Activated CD4-positive, alpha-beta T cell treated with anti-CD3 and anti-CD28 coated beads for 48 hours (primary cell): ENCODE results near the gene GABBR2.

Source experiments
- DNase-seq: peaks from one replicate; pipeline ENCODE4 v3.0.0-alpha.2; 2020

Gene GABBR2

DNA sequence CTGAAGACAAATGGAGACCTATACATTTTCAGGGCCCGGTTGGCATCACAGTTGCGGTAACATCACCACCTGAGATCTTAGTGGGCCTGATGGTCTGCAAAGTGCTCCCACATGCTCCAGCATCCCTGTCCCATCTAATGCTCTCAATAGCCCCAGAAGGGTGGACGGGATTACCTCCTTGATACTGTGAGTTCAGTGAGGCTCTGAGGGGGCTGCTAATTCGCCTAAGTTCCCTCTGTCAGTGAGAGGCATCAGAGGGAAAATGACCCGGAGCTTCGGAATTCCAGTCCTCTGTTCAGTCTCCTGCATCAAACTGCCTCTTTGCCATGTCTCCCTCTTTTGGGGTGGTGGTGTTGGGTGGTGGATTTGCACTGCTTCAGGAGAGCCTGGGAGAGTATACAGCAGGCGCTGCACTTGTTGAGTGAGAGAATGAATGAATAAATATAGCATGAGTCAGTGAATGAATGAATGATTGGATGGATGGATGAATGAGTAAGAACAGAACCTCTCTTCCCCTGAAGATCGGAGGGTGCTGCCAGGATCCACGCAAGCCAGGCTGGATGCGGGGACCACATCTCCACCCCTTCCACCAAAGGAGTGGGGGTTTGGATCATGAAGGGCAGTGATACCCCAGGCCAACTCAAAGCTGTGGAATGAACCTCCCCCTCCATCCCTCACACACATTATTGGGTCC, 141.0 kb downstream of the GABBR2 start:
- no peak for DNase-seq

DNA sequence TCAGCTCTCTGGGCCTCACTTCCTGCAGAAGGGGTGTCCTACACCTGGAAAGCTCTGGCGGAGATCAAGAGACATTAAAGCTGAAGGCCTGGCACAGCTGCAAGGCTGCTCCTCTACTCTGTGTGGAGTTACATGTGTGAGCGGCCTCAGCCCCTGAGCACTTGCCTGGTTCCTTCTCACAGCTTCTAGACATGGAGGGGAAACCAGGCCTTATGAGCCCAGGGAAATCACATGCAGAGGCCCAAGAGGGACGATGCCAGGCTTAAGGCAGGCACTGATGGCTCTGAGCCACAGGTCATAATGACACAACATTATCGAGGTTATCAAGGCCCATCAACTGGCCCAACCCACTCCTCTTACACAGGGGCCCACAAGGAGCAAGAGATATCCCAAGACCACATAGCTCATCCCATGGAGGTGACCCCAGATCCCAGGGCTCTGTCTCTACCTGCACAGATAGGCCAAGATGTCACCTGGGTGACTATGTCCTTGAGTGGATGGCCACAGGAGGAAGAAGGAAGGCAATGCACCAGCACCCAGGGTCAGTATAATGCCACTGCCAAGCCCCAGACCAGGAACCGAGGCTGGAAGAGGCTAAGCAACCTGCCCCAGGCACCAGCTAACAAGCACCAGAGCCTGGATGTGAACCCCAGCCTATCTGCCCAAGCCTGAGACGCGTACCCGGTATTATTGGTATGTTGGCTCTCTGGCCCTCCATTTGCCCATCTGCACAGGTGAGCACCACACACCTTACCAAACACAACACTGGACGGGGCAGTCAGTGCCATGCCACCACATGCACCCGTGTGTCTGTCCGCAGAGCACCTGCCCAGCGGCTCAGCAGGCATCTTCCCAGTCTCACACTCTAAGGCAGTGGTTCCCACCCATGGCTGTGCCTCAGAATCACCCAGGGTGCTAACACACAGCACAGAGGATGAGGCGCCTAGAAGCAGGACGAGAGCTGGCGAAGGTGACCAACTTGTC, 143.3 kb downstream of the GABBR2 start:
- no peak for DNase-seq

DNA sequence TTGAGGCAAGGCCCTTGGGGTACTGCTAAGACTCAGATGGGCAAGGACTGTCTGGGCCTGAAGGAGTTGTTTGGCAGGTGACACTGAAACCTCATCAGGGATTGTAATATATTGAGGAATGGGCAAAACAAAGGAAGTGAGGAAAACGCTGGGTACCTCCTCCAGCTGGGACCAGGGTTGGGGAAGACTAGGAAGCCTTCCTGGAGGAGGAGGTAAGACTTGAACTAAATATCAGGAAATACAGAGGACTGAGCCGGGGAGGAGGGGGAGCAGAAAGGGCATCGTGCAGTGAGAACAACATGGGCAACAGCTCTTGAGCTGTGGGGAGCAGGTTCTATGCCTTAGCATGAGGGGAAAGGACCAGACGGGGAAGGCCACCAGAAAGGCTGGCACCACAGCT, 144.0 kb downstream of the GABBR2 start:
- DNase-seq: no peak

DNA sequence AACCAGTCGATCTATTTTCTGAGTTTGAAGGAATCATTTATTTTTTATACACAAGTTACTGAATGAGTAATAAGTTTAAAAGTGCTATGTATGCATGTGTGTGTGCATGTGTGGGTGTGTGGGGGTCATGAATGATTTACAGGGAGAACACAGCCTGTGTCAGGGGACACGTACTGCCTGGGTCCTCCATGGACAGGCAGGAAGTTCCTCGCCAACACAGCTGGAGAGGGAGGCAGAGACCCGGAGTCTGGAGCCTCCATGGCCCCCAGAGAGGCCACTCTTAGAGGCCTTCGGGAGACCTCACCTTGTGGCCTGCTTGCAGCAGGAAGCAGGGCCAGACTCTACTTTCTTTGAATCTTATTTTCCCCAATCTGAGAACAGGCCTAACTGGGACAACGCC, 144.7 kb downstream of the GABBR2 start:
- no peak for DNase-seq

DNA sequence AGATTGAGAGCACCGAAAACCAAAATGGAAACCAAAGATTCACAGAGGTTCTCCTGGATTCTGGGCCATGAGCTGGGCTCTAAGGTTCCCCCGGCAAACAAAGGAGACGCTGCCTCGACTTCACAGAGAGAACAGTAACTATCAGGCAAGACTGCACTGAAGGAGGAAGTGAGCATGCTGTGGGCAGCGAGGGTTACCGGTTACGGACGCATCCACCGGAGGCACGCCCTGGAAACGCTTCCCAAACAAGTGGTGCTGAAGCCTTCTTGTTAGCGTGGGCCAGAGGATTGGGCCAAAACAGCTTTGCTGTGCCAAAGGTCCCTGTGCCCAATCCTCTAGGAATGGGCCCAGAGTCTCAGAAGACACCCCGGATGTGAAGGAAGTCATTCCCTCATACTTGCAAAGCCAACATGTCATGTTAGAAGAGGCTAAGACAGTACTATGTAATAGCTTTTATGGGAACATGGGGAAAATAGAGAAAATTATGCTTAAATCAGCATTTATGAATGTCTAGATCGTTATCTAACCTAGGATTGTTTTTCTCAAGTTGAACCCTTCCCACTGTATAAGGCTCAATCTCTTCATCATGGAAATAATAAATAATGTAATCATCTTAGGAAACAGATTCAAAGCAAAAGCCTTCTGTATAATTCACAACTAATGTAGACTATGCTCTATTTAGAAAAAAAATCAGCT, 145.4 kb downstream of the GABBR2 start:
- no peak for DNase-seq

DNA sequence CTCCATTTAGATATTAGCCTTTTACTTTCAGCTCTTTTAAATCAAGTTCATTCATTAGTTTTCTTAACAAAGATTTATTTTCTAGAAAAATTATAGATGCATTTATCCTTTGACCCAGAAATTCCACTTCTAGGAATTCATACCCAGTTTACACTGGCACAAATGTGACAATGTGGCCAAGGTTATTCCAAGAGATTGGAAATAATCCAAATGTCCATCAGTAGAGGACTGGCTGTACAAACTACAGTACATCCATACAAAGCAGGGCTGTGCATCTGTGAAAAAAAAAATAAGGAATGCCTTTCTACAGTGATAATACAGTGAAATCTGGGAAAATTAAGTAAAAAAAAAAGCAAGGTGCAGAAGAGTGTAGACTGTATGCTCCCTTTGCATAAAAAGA, 149.2 kb downstream of the GABBR2 start:
- no peak for DNase-seq

DNA sequence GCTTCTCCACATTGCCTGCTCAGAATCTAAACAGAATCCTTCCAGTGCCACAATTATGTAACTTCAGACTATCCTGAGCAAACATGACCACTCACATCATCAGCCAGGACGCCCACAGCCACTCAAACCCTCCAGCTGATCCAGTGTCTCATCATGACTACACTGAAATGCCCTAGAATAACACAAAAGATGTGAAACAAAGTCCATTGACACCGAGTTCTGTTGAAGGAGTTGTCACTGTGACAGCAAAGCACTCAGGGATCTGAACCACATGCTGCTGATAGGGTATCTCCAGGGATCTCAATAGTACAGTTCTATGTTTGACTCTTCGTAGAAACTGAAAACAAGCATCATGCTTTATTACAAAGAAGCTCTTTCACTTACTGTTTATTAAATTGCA, 150.2 kb downstream of the GABBR2 start:
- no peak for DNase-seq

DNA sequence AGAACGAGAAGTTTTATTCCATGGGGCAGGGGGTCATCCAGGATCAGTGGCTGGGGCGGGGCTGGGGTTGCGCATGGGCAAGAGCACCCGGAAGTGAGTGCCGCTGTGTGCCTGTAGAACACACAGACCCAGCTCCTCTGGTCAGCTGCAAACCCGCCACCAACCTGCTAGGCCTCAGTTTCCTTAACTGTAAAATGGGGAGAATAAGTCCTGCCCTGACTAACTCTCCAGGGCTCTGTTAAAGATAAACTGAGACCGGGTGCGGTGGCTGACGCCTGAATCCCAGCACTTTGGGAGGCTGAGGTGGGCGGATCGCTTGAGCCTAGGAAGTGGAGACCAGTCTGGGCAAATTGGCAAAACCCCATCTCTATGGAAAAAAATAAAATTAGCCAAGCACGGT, 152.2 kb downstream of the GABBR2 start:
- no peak for DNase-seq

DNA sequence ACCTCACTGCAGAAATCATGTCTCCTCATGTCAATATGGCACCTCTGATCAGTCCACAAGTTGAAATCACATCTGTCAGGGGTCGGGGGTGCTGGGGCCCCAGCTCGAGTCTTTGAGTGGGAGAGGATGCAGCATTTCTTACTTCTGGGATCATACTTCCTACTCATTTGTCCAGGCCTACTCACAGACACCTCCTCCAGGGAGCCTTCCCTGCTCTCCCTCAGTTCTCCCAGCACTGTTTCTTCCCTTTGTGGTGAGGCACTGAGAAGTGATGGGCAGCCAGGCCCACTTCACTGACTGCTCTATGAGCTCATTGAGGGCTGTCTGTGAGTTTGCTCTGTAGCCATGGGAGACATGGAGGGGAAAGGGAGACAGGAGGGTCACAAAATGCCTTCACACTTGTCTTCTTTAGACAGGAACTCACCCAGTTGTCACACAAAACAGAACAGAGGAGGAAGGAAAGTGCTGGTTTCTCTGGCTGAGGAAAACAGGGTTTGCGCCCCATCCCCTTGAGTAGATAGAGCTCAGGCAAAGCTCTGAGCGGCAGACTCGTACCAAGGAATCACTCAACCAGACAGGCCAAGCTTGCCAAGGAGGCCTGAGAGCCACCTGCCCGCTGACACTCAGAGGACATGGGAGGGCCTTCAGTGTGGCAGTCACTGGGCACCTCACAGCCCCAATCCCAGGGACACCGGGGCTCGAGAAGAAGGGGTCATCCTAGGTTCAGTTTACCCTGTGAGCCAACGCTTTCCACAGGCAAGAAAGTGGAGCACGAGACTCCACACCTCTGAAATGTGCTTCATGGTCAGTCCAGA, 152.9 kb downstream of the GABBR2 start:
- DNase-seq: no peak

DNA sequence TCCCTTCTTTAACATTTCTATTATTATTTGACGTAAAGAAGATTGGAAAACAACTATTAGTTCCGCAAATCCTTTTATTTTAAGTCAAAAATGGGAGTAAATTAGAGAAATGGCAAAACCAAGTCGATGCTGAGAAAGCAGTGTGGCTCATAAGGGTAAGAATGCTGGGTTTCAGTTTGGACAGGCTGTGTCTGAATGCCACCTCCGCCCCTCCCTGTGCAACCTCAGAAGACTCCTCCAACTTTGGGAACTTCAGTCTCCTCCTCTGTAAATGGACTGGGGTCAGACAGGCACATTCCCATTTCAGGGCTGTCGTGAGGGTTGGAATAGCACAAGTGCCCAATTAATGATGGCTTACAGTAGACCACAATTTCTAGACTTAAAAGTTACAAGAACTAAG, 154.0 kb downstream of the GABBR2 start:
- no peak for DNase-seq

DNA sequence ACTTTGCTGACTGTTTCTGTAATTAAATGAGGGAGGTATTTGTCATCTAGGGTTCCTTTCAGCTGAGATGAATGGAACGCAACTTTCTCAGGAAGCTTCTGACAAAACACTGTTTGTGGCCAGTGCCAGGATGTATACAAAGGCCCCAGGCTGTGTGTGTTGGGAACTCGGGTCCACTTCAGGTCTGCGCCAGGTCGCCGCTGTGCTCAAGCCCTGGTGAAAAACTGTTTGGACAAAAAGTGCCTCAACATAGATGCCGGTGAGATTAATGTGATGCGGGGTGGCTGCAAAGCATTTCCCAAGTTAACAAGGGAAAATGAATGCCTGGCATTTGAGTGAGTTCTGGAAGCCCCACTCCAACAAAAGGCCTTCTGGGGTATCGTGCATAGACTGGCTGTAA, 156.4 kb downstream of the GABBR2 start:
- no peak for DNase-seq

DNA sequence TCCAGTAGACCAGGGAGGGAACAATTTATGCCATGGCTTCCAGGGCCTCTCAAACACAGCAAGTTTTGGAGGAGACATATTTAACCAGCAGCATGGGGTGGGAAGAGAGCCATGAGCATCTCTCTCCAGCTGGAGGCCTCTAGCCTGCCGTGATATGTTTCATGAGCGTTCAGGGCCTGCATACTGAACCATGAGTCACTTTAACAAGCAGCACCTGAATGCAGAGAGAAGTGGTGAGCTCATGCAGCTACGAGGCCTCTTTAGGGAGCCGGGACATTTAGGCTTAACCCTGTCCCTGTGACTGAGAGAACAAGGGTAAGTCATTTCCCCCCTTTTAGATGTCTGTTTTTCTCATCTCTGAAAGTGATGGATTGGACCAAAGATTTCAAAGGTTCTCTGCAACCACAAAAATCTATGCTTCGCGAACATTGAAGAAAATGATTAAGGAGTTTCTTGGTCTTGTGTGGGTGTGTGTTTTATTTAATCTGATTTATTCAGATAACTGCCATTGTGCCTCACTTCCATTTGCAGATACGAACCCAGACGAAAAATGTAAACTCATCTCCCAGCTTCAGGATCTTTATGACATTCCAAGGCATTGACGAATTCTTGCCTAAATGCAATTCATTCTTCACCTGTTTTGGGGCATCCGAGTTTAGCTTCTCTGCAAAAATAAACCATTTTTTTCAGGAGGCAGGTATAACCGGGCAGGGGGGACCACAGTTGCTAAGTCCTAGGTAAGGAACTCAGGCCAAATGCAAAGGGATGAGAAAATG, 157.0 kb downstream of the GABBR2 start:
- no peak for DNase-seq

DNA sequence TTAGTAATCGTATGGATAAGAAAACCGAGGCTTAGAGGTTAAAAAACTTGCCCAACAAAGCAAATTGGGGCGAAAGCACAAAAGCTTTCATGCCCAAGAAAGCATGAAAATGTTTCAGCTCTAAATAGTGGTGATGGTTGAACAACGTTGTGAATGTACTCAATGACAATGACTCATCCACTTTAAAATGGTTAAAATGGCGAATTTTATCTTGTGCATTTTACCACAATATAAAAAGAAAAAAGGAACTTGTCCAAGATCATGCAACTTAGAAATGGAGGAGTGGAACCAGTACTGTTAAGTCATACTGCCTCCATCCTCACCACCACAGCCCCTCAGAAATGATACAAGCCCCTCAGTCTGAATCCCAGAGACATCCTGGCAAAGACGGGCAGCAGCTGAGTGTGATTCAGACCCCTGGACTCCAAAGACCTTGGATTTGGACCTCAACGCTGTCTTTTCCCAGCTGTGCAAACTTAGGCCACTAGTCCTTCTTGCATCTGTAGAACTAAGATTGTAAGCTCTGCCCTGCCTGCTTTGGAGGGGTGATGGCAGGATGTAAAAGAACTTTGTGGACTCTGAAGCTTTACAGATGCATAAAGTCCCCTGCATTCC, 158.4 kb downstream of the GABBR2 start:
- no peak for DNase-seq

DNA sequence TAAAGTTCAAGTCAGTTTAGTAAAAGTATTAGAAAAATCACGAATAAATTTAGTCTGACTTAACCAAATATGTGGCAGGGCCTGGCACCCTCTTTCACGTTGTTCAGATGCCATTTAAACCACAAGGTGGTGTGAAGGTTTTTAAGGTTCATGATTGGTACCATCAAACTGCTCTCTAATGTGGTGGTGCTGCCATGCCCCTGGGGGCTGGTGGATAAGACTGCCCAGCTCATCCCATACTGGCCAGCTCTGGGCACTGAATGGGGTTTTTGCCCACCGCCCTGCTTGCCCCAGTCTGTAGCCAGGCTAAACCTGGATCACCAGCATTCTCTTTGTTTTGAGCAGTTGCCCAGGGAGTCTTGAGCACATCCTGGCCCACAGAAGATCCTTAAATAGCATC, 159.3 kb downstream of the GABBR2 start:
- DNase-seq: no peak

DNA sequence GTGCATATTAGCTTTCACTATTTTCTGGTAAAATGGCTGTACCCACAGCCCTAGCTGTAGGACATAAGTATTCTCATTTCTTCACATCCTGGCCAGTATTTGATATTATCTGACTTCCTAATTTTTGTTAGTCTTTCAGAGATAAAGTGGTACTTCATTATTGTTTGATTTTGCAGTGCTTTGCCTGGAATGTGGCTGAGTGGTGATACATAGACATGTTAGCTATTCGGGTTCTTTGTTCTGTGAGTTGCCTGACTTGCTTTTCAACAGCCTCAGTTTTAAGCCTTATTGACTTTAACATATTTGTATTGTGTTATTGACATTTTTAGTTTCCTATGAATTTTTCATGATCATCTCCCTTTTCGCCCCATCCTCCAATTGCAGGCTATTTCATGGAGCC, 161.1 kb downstream of the GABBR2 start:
- no peak for DNase-seq

DNA sequence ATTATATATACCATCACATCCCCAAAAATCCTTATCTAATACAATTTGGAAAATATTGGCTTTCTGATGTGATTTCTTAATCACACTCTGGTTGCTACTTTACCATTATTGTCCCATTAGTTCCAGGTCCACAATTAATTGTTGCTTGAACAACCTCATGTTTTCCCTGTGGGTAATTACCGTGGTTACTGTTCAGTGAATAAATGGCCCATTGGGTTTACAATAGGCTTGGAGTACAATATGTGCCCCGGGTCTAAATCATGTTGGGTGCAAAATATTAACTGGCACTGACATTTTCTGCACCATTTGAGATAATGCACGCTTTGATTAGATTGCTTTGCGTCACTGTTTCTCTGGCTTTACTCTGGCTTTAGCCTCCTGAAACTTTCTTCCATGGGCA, 163.7 kb downstream of the GABBR2 start:
- no peak for DNase-seq

DNA sequence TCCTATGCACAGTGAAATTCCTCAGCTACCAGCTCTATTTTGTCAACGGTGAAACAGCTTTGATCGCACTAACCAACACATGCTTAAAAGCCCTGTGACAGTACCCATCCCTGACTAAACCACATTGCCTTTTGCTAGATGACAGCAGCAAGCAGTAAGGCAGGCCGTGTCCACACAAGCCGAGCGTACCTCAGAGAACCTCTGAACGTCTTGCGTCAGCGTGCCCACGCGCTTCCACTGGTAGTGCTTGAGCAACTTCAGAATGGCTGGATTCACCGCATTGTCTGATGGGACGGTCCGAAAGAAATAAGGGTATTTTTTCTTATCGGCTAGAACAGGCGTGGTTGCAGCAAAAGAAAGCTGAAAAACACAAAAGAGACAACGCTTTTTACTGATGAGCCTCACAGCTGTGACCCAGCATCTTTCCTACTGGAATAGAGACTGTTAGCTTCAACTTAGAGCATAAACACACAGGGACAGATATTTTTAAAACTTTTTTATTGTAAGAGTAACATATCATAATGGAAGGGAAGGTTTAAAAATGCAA, 167.0 kb downstream of the GABBR2 start:
- no peak for DNase-seq

DNA sequence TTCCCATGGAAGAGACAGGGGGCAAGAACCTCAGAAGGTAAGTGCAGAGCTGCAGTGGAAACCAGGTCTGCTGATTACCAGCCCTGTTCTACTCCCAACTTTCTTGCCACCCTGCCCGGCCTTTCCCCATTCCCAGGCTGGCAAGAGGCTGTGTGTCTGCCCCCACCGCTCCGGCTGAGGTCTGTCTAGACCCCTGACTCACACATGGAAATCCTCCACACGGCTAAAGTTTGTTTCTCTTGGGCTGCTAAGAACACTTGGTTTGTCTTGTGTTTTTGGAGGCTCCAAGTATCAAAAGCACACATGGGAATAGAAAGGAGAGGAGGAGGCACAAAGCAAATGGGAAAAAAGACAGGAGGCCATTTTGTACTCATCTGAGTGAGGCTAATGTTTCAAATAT, 168.3 kb downstream of the GABBR2 start:
- no peak for DNase-seq

DNA sequence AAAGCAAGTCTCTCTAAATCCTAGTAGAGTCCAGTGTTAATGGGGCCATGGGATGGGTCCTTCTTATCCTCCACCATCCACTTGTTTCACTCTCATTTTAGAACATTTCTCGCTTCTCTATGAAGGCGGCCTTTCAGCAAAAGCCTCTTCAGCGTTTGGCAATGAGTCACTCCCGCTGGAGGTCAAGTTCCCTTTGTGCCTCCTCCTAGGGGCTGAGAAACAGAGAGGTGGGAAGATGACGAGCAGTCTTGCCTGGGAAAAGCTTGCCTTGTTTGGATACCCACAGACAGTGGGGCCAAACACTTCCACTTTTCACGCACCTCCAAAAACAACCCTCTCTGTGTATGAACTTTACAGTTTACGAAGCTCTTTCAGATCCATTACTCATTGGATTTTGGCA, 168.8 kb downstream of the GABBR2 start:
- no peak for DNase-seq

DNA sequence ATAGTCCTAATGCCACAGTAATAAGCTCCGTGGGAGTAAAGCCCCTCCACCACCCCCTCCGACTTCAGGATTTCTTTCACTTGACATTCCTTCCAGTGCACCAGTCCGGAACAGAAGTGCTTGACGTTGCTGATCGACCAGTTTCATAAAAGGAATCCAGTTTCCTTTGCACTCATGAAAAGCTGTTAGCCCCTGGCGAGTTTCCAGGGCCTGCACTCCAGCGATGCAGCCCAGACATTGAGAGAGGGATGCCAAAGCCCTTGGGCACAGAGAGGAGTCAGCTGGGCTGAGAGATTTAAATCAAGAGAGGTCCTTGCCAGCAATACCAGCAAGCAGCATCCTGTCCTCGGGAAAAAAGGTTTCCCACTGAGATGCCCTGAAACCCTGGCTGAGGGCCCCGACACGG, 170.1 kb downstream of the GABBR2 start:
- no peak for DNase-seq

DNA sequence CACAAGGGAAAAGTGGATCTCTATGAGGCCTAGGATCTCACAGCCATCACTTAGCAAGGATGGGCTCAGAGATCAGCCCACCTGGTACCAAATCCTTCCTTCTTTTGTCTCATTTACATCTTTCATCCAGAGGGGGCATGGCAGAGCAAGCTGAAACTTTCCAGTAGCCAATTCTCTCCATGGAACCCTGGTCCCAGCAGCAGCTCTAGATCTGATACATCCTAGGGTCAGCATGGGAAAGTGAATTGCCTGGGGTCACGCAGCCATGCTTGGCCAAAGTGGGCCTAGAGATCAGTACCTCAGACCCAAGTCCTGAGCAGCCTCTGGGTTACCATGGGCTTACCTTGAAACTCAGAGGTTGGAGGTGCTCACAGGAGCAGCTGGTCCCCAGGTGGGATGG, 170.5 kb downstream of the GABBR2 start:
- no peak for DNase-seq
